ENCODE results near the gene B3GAT2.

Gene B3GAT2

GRCh38 chr6:70842541-70842940 is 114.3 kb downstream of the B3GAT2 start:
- Mint-ChIP-seq H3K4me1 (ENCODE audit: low read depth) (peaks cover 5% of the 10 kb centered on the region), H3K4me3 (no peak overlapping the region), H3K27me3 (no peaks in the 10 kb centered on the region), H3K36me3 (ENCODE audit: low read depth) (peaks cover 9% of the 10 kb centered on the region), H3K27ac (no peak overlapping the region), H3K9me3 (no peaks in the 10 kb centered on the region)

- Mint-ChIP-seq H3K36me3 (ENCODE audit: low read depth) (peaks cover 10% of the 10 kb centered on the region), H3K27me3 (no peaks in the 10 kb centered on the region), H3K4me3 (no peak overlapping the region), H3K9me3 (no peaks in the 10 kb centered on the region), H3K27ac (no peak overlapping the region), H3K4me1 (ENCODE audit: low read depth) (peaks cover 5% of the 10 kb centered on the region)
Observed at GRCh38 chr6:70841112-70841511, 115.7 kb downstream of the B3GAT2 start.

- Mint-ChIP-seq H3K4me1 (ENCODE audit: low read depth) (peaks cover 5% of the 10 kb centered on the region), H3K27ac (no peak overlapping the region), H3K27me3 (no peaks in the 10 kb centered on the region), H3K36me3 (ENCODE audit: low read depth) (peaks cover 13% of the 10 kb centered on the region), H3K4me3 (no peak overlapping the region), H3K9me3 (no peaks in the 10 kb centered on the region)
Observed at GRCh38 chr6:70839286-70840266, 117.3 kb downstream of the B3GAT2 start.

- Mint-ChIP-seq H3K4me3 (no peak overlapping the region), H3K36me3 (ENCODE audit: low read depth) (peaks cover 13% of the 10 kb centered on the region), H3K4me1 (ENCODE audit: low read depth) (peaks cover 5% of the 10 kb centered on the region), H3K27me3 (no peaks in the 10 kb centered on the region), H3K9me3 (no peaks in the 10 kb centered on the region), H3K27ac (no peak overlapping the region)
Observed at GRCh38 chr6:70838907-70839285, 118.0 kb downstream of the B3GAT2 start.

DNA sequence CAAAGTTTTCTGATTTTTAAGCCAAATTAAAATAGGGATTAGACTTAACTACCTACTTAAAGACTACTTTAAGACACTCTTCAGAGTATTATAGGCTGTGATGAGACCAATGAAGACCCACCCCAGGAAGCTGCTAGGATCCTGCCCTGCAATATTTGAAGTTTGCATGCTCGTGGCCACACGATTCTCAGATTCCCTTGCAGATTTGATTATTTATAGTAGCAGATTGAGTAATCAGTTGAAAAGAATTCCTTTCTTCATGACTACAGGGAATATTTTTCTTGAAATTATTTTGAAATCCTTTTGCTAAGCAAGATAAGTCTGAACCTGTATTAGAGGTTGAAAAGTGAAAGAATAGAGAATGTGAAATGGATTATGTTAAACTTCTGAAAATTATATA is 122.3 kb downstream of the B3GAT2 start:
- peaks cover 5% of the 10 kb centered on the region for H3K4me1 Mint-ChIP-seq (ENCODE audit: low read depth)
- no peak overlapping the region for H3K4me3 Mint-ChIP-seq
- no peaks in the 10 kb centered on the region for H3K27me3 Mint-ChIP-seq
- no peak overlapping the region for H3K27ac Mint-ChIP-seq
- peaks cover 22% of the 10 kb centered on the region for H3K36me3 Mint-ChIP-seq (ENCODE audit: low read depth)
- no peaks in the 10 kb centered on the region for H3K9me3 Mint-ChIP-seq

- no peaks in the 10 kb centered on the region for H3K27me3 Mint-ChIP-seq
Observed at GRCh38 chr6:70831427-70831826, 125.4 kb downstream of the B3GAT2 start.

GRCh38 chr6:70823651-70824050 is 133.2 kb downstream of the B3GAT2 start:
- Mint-ChIP-seq H3K9me3 (peaks cover 8% of the 10 kb centered on the region), H3K27me3 (no peaks in the 10 kb centered on the region), H3K36me3 (ENCODE audit: low read depth) (peaks cover 30% of the 10 kb centered on the region), H3K4me3 (no peak overlapping the region), H3K27ac (no peak overlapping the region), H3K4me1 (ENCODE audit: low read depth) (peaks cover 8% of the 10 kb centered on the region)

More at GRCh38 chr6:70831427-70831826, 125.4 kb downstream of the B3GAT2 start:
- no peaks in the 10 kb centered on the region for H3K9me3 Mint-ChIP-seq
- no peak overlapping the region for H3K4me3 Mint-ChIP-seq
- H3K27ac Mint-ChIP-seq = no peak overlapping the region
- peaks cover 5% of the 10 kb centered on the region for H3K4me1 Mint-ChIP-seq (ENCODE audit: low read depth)
- H3K36me3 Mint-ChIP-seq (ENCODE audit: low read depth) = peaks cover 13% of the 10 kb centered on the region

GRCh38 chr6:70821751-70822150 is 135.1 kb downstream of the B3GAT2 start:
- H3K4me3 Mint-ChIP-seq = no peak overlapping the region
- no peaks in the 10 kb centered on the region for H3K27me3 Mint-ChIP-seq
- no peak overlapping the region for H3K27ac Mint-ChIP-seq
- H3K36me3 Mint-ChIP-seq (ENCODE audit: low read depth) = peaks cover 30% of the 10 kb centered on the region
- peaks cover 8% of the 10 kb centered on the region for H3K9me3 Mint-ChIP-seq
- H3K4me1 Mint-ChIP-seq (ENCODE audit: low read depth) = peaks cover 3% of the 10 kb centered on the region

DNA sequence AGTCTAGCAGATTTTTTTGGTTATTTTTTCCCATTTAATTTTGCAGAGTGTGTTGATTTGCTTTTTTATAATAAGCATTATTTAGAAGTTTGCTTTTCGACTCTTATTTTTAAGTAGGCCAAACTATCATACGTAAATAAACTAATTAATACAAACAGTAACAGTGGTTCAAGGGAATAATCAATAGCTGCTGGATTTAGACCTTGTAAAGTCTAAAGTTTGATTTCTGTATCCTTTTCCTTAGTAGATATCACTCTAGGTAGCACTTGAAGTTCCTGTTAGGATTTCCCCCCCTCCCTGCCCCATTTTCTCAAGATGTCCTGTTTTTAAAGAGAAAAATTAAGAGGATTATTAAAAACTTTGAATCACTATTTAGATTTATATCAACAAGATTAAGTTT is 136.1 kb downstream of the B3GAT2 start:
- no peak overlapping the region for H3K4me3 Mint-ChIP-seq
- peaks cover 30% of the 10 kb centered on the region for H3K36me3 Mint-ChIP-seq (ENCODE audit: low read depth)

DNA sequence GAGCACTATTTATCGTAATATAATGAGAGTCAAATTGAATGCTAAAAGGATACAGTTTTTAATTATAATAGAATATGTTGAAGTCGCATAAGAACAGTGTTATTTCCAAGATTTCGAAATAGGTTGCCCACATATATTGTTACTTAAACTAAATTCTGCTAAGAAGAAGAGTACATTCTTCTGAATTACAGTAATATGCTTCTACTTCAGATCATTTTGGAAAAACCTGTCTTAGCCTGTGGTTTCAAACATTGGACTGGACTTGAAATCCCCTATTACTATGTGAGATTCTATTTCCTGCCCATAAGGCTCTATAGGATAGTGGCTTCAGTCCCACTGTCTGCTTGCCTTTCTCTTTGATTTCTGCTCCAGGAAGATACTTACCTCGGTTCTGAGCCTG is 137.2 kb downstream of the B3GAT2 start:
- peaks cover 3% of the 10 kb centered on the region for H3K4me1 Mint-ChIP-seq (ENCODE audit: low read depth)
- no peak overlapping the region for H3K27ac Mint-ChIP-seq
- no peak overlapping the region for H3K4me3 Mint-ChIP-seq
- H3K36me3 Mint-ChIP-seq (ENCODE audit: low read depth) = peaks cover 25% of the 10 kb centered on the region
- H3K9me3 Mint-ChIP-seq = peaks cover 8% of the 10 kb centered on the region
- H3K27me3 Mint-ChIP-seq = no peaks in the 10 kb centered on the region

More for the DNA sequence above, 136.1 kb downstream of the B3GAT2 start:
- peaks cover 3% of the 10 kb centered on the region for H3K4me1 Mint-ChIP-seq (ENCODE audit: low read depth)
- H3K27ac Mint-ChIP-seq = no peak overlapping the region
- no peaks in the 10 kb centered on the region for H3K27me3 Mint-ChIP-seq
- H3K9me3 Mint-ChIP-seq = peaks cover 8% of the 10 kb centered on the region

GRCh38 chr6:70813885-70814284 is 143.0 kb downstream of the B3GAT2 start:
- Mint-ChIP-seq H3K9me3 (no peaks in the 10 kb centered on the region), H3K36me3 (ENCODE audit: low read depth) (peaks cover 11% of the 10 kb centered on the region), H3K27me3 (no peaks in the 10 kb centered on the region), H3K4me3 (no peak overlapping the region), H3K27ac (no peak overlapping the region), H3K4me1 (ENCODE audit: low read depth) (no peaks in the 10 kb centered on the region)

- Mint-ChIP-seq H3K27me3 (no peaks in the 10 kb centered on the region), H3K27ac (no peak overlapping the region), H3K9me3 (no peaks in the 10 kb centered on the region), H3K36me3 (ENCODE audit: low read depth) (peaks cover 16% of the 10 kb centered on the region), H3K4me1 (ENCODE audit: low read depth) (no peaks in the 10 kb centered on the region), H3K4me3 (no peak overlapping the region)
Observed at GRCh38 chr6:70811788-70812187, 145.1 kb downstream of the B3GAT2 start.

Data from stimulated activated naive CD8-positive, alpha-beta T cell treated with anti-CD3 and anti-CD28 coated beads, Interleukin-15, Interleukin-2, amounts not matched to agents 100 ng/mL and 50 ng/mL, for 24 hours (primary cell).